GM23338 (cell line): ENCODE measurements around the gene BRSK2. TPM values are rescaled to one million over a fixed set of nuclear protein-coding genes. Genes with fewer than 3 reads are reported as not detected.

Experiments used
- ATAC-seq: fragments of 200-7000 bp; cut with Tn5 transposase; 3 replicates; pipeline ENCODE4 v1.9.1; 2020
- DNase-seq: peaks from one replicate; pipeline ENCODE4 v3.0.0-alpha.2; 2015; ENCODE audit warnings: low spot score
- H2AFZ ChIP-seq: fragments of 200-600 bp; sonication (generic); 2 replicates; pipeline ENCODE4 v1.8.0; 2016; ENCODE audit warnings: antibody characterized with exemption, mild to moderate bottlenecking, moderate library complexity
- H3F3A ChIP-seq: fragments of 200-600 bp; sonication (generic); replicated peaks from 2 replicates; pipeline ENCODE4 v1.8.0; 2017; ENCODE audit warnings: antibody characterized with exemption, mixed run types, low read depth
- H3K27ac ChIP-seq: fragments of 200-600 bp; sonication (generic); 2 replicates; pipeline ENCODE4 v1.6.1; 2016; ENCODE audit warnings: low read depth
- H3K27me3 ChIP-seq: fragments of 200-600 bp; sonication (generic); 2 replicates; pipeline ENCODE4 v1.8.0; 2016; ENCODE audit warnings: mild to moderate bottlenecking, mixed run types, moderate library complexity; ENCODE audit not compliant: insufficient read depth
- H3K36me3 ChIP-seq: fragments of 200-600 bp; sonication (generic); 2 replicates; pipeline ENCODE4 v1.8.0; 2016; ENCODE audit warnings: mild to moderate bottlenecking; ENCODE audit not compliant: insufficient read depth
- H3K4me1 ChIP-seq: fragments of 200-600 bp; sonication (generic); 2 replicates; pipeline ENCODE4 v1.8.0; 2016; ENCODE audit warnings: mild to moderate bottlenecking, moderate library complexity; ENCODE audit not compliant: insufficient read depth
- H3K4me2 ChIP-seq: fragments of 200-600 bp; sonication (generic); 2 replicates; pipeline ENCODE4 v1.7.1; 2017; ENCODE audit warnings: mixed run types
- H3K4me3 ChIP-seq: fragments of 200-600 bp; sonication (generic); 2 replicates; pipeline ENCODE4 v1.6.1; 2016; ENCODE audit warnings: mixed run types
- H3K79me2 ChIP-seq: fragments of 200-600 bp; sonication (generic); replicated peaks from 2 replicates; pipeline ENCODE4 v1.8.0; 2017; ENCODE audit warnings: mild to moderate bottlenecking; ENCODE audit not compliant: insufficient read depth
- H3K9me2 ChIP-seq: fragments of 200-600 bp; sonication (generic); 2 replicates; pipeline ENCODE4 v1.8.0; 2017; ENCODE audit not compliant: insufficient read depth
- H4K20me1 ChIP-seq: fragments of 200-600 bp; sonication (generic); replicated peaks from 2 replicates; pipeline ENCODE4 v1.8.0; 2017; ENCODE audit warnings: mild to moderate bottlenecking; ENCODE audit not compliant: insufficient read depth
- H3K27ac Mint-ChIP-seq: 2 replicates; pipeline ENCODE4 v1.8.0; 2020; ENCODE audit warnings: inconsistent platforms, mild to moderate bottlenecking, moderate library complexity, mixed read lengths
- H3K27me3 Mint-ChIP-seq: 3 replicates; pipeline ENCODE4 v1.8.0; 2022; ENCODE audit warnings: low read depth, mild to moderate bottlenecking, moderate library complexity, mixed read lengths, inconsistent platforms; ENCODE audit not compliant: insufficient read depth, poor library complexity
- H3K36me3 Mint-ChIP-seq: 3 replicates; pipeline ENCODE4 v1.8.0; 2021; ENCODE audit warnings: low read depth, mild to moderate bottlenecking, inconsistent platforms, moderate library complexity, mixed read lengths
- H3K4me1 Mint-ChIP-seq: 3 replicates; pipeline ENCODE4 v1.8.0; 2020; ENCODE audit warnings: mild to moderate bottlenecking, inconsistent platforms, mixed read lengths
- H3K4me3 Mint-ChIP-seq: 3 replicates; pipeline ENCODE4 v1.8.0; 2021; ENCODE audit warnings: moderate library complexity, mild to moderate bottlenecking, inconsistent platforms, mixed read lengths
- H3K9me3 Mint-ChIP-seq: 3 replicates; pipeline ENCODE4 v1.8.0; 2020; ENCODE audit warnings: moderate library complexity, mild to moderate bottlenecking, inconsistent platforms, mixed read lengths
- CREB1 ChIP-seq: fragments of 250-450 bp; sonication (Bioruptor Pico); IDR thresholded peaks from 2 replicates; pipeline ENCODE4 v1.5.0; 2020; ENCODE audit warnings: low read depth, mild to moderate bottlenecking, moderate library complexity
- CTCF ChIP-seq, 2 experiments: fragments of 200-600 bp in 1 of 2; sonication (generic) in 1 of 2; conservative IDR thresholded peaks; 2 replicates each; pipeline versions ENCODE4 v1.5.1 to v1.6.1; 2016 to 2017; ENCODE audit warnings: antibody characterized with exemption in 2 of 2, low read depth in 2 of 2, mild to moderate bottlenecking in 2 of 2, moderate library complexity in 1 of 2
- ETS1 ChIP-seq: IDR thresholded peaks from 2 replicates; pipeline ENCODE4 v1.6.1; 2016; ENCODE audit warnings: antibody characterized with exemption
- POLR2AphosphoS5 ChIP-seq: IDR thresholded peaks from 2 replicates; pipeline ENCODE4 v1.6.1; 2016; ENCODE audit warnings: antibody characterized with exemption, low read depth
- REST ChIP-seq: IDR thresholded peaks from one replicate; pipeline ENCODE4 v1.6.1; 2018; ENCODE audit warnings: antibody characterized with exemption; ENCODE audit not compliant: unreplicated experiment
- STAT1 ChIP-seq: IDR thresholded peaks from one replicate; pipeline ENCODE4 v1.6.1; 2016; ENCODE audit warnings: antibody characterized with exemption; ENCODE audit not compliant: unreplicated experiment
- ZNF331 ChIP-seq: fragments of 250-450 bp; sonication (Bioruptor Pico); IDR thresholded peaks from 2 replicates; pipeline ENCODE4 v1.5.0; 2020; ENCODE audit warnings: low read depth, mild to moderate bottlenecking, moderate library complexity
- polyA plus RNA-seq: library from polyadenylated mRNA; unstranded; fragments of >200 nt; fragmentation: Nextera tagmentation; extraction: Ambion mirVana; gene quantifications from 2 replicates; pipeline ENCODE4 v1.2.1, GENCODE V29; 2016
- total RNA-seq: library from RNA; depleted of rRNA; stranded (reverse); fragments of >200 nt; shearing (Covaris generic); gene quantifications from 2 replicates; pipeline ENCODE4 v1.2.3, GENCODE V29; 2014

Gene BRSK2
- total and polyA plus RNA-seq, 2 experiments from 2014 or later = 7.2 to 20.3 TPM

- Histone ChIP-seq H3K4me1 (peaks cover 3% of the 10 kb centered on the region; the same call in 1 of the 2 replicates), H4K20me1 (no peaks in the 10 kb centered on the region; the same call in none of the 2 replicates), H3K9me2 (no peaks in the 10 kb centered on the region), H2AFZ (peak overlapping the region; percentile 52), H3F3A (no peaks in the 10 kb centered on the region), H3K79me2 (peaks cover 25% of the 10 kb centered on the region), H3K27ac (0 out of 2 replicates have a peak overlapping the region, but pooled peaks have one; percentile 76), H3K36me3 (no peaks in the 10 kb centered on the region), H3K4me3 (peak overlapping the region; percentile 77), H3K27me3 (0 out of 2 replicates have a peak, but pooled peaks cover 4% of the 10 kb centered on the region), H3K4me2 (peak overlapping the region; percentile 94)
- H3K27me3 Mint-ChIP-seq = peaks cover 29% of the 10 kb centered on the region
- ATAC-seq = peak; percentile 86
- TF ChIP-seq REST (no peak), ETS1 (peak; percentile 43; the same call in 1 of the 2 replicates), POLR2AphosphoS5 (peak; percentile 92), ZNF331 (CRISPR knock-in tag) (no peak), CREB1 (CRISPR knock-in tag) (peak; percentile 52), STAT1 (no peak), CTCF (conservative IDR thresholded peaks at IDR 0.05; ENCODE audit: low read depth in 2 of 2) (peak in 1 of 2 experiments; percentile 35; a peak in 2 of 4 replicates)
- H3K36me3 Mint-ChIP-seq = peaks cover 8% of the 10 kb centered on the region; the same call in 1 of the 3 replicates
- DNase-seq = peak; percentile 98
- no peak overlapping the region for H3K27ac Mint-ChIP-seq
- peaks cover 4% of the 10 kb centered on the region; the same call in 1 of the 3 replicates for H3K9me3 Mint-ChIP-seq
- peak overlapping the region; percentile 76 for H3K4me3 Mint-ChIP-seq
- peaks cover 18% of the 10 kb centered on the region for H3K4me1 Mint-ChIP-seq
Measured at GRCh38 chr11:1389103-1389931, 417 bp upstream of the BRSK2 start.
